Peyer's patch (tissue), 4 donors: ENCODE data around the gene ZNF837.

Experiments
- CTCF ChIP-seq, 6 experiments: fragments of 450-650 bp in 4 of 6; fragments of 200-600 bp in 2 of 6; sonication (generic) in 1 of 6; IDR thresholded peaks; one replicate each; pipeline ENCODE4 v1.5.1; 2017 to 2019; ENCODE audit warnings: antibody characterized with exemption in 6 of 6, mild to moderate bottlenecking in 3 of 6, moderate library complexity in 1 of 6
- POLR2A ChIP-seq, 2 donors: fragments of 450-650 bp; IDR thresholded peaks; one replicate each; pipeline ENCODE4 v1.5.1; 2017; ENCODE audit warnings: antibody characterized with exemption in 2 of 2, mild to moderate bottlenecking in 2 of 2, moderate library complexity in 2 of 2

- TF ChIP-seq CTCF (IDR thresholded peaks at IDR 0.05): no peak
- no peak for TF ChIP-seq POLR2A (IDR thresholded peaks at IDR 0.05)
Observed at GRCh38 chr19:58355908-58356765, 24.7 kb downstream of the ZNF837 start.
